ENCODE results near the gene PARP8. TPM values are rescaled to one million over a fixed set of nuclear protein-coding genes. Genes with fewer than 3 reads are reported as not detected.

PARP8 gene
- total and polyA plus RNA-seq, 9 of the 15 experiments (the other 6 are each of a cell fraction or from before 2014, with no cell fraction given) = 0.03 to 0.31 TPM; not detected in 7

DNA sequence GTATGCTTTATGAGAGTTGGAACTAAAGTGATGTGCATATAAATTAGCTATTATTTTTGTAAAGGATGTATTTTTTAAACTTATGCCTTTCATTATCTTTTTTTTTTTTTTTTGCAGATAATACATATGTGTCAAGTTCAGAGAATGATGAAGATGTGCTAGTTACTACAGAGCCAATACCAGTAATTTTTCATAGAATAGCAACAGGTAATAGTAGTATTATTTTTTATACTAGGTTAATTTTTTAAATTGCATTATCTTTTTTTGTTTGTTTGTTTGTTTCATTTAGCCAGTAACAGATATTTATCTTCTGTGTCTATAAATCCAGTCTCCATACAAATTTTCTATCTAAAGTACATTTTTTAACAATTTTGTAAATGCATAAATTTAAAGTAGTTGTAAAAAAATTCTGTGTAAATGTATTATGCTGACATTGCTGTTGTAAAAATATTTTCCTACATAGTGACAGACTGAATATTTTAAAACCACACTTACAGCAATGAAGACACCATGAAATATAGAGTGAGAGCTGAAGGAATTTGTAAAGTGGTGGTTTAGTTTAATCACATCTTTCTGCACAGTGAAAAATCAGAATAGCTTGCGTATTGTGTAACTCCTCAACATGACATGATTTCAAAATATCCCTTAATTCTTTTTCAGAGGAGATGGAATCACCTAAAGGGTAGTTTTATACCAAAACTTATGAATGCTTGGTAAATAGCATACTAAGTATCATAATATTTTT lies 93.3 kb downstream of the PARP8 start:
- no peak overlapping the region for H3K27ac ChIP-seq (ENCODE audit: extremely low read depth, low read depth, low read length)
- no peaks in the 10 kb centered on the region for H3K79me2 ChIP-seq (ENCODE audit: control insufficient read depth, insufficient read depth, low read length)
- BruUV-seq (replicated peaks) = no TSS peak
- WGBS (ENCODE audit: insufficient coverage, low coverage, missing lambda C conversion rate) = 0% methylated on average over 1 of the region's 1 CpG
- intact Hi-C loops (cut with micrococcal nuclease) (no loop called here), in situ Hi-C loops (cut with MboI) (no loop called here)
- H3K4me2 ChIP-seq (ENCODE audit: insufficient read depth, low read length) = no peak overlapping the region
- no peaks in the 10 kb centered on the region; the same call in 1 of the 2 replicates for H3K9me3 ChIP-seq (replicated peaks; ENCODE audit: control insufficient read depth, insufficient read depth, low read depth, low read length)
- CTCF ChIA-PET (ENCODE audit: low intra/inter-chr PET ratio) = no interaction called here
- TF ChIP-seq CBFA2T2 (conservative IDR thresholded peaks at IDR 0.05) (no peak), ZNF316 (IDR thresholded peaks at IDR 0.05) (0 out of 2 replicates have a peak, but pooled peaks have one; percentile 20)
- FAIRE-seq (no peak), DNase-seq (ENCODE audit: extremely low read depth in 1 of 4, low spot score in 3 of 4) (no peak), ATAC-seq (no peak)
- no peaks in the 10 kb centered on the region for H3K27me3 ChIP-seq (ENCODE audit: control insufficient read depth in 2 of 2, insufficient read depth in 2 of 2, low read length in 2 of 2)
- H2AFZ ChIP-seq (ENCODE audit: low read depth, low read length) = no peak overlapping the region
- no peaks in the 10 kb centered on the region for H3K9me1 ChIP-seq (ENCODE audit: control insufficient read depth, insufficient read depth, low read length)
- POLR2A ChIA-PET = no interaction called here
- no peak overlapping the region for H3K4me3 ChIP-seq
- no peaks in the 10 kb centered on the region for H4K20me1 ChIP-seq (replicated peaks; ENCODE audit: control insufficient read depth, insufficient read depth, low read length)
- no peak overlapping the region for H3K9ac ChIP-seq (ENCODE audit: insufficient read depth in 1 of 2, low read depth in 2 of 2, low read length in 2 of 2)
- no peaks in the 10 kb centered on the region for H3K36me3 ChIP-seq (ENCODE audit: control insufficient read depth, insufficient read depth, low read length)
- H3K4me1 ChIP-seq (replicated peaks in 1 of 2; ENCODE audit: control insufficient read depth in 2 of 2, insufficient read depth in 2 of 2, low read length in 2 of 2) = no peaks in the 10 kb centered on the region

- in situ Hi-C loops (cut with MboI) = no loop called here
- FAIRE-seq = no peak
- H3K27me3 ChIP-seq (ENCODE audit: control insufficient read depth in 2 of 2, insufficient read depth in 2 of 2, low read length in 2 of 2) = no peaks in the 10 kb centered on the region
- H2AFZ ChIP-seq (ENCODE audit: low read depth, low read length) = no peak overlapping the region
- no peak overlapping the region for H3K9ac ChIP-seq (ENCODE audit: insufficient read depth in 1 of 2, low read depth in 2 of 2, low read length in 2 of 2)
- no peaks in the 10 kb centered on the region for H3K79me2 ChIP-seq (ENCODE audit: control insufficient read depth, insufficient read depth, low read length)
- H3K9me3 ChIP-seq (replicated peaks; ENCODE audit: control insufficient read depth, insufficient read depth, low read depth, low read length) = peaks cover 5% of the 10 kb centered on the region; the same call in 1 of the 2 replicates
- intact Hi-C loops (cut with micrococcal nuclease) = no loop called here
- no peak for TF ChIP-seq MEF2A (IDR thresholded peaks at IDR 0.05; ENCODE audit: control insufficient read depth, low read depth, low read length)
- TF ChIP-seq, protein P1, sequence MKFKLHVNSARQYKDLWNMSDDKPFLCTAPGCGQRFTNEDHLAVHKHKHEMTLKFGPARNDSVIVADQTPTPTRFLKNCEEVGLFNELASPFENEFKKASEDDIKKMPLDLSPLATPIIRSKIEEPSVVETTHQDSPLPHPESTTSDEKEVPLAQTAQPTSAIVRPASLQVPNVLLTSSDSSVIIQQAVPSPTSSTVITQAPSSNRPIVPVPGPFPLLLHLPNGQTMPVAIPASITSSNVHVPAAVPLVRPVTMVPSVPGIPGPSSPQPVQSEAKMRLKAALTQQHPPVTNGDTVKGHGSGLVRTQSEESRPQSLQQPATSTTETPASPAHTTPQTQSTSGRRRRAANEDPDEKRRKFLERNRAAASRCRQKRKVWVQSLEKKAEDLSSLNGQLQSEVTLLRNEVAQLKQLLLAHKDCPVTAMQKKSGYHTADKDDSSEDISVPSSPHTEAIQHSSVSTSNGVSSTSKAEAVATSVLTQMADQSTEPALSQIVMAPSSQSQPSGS (CRISPR knock-in tag; IDR thresholded peaks at IDR 0.05) = no peak
- TF ChIP-seq ZKSCAN3 (CRISPR knock-in tag; IDR thresholded peaks at IDR 0.05) = no peak
- TF ChIP-seq NUFIP1 (IDR thresholded peaks at IDR 0.05; ENCODE audit: partially characterized antibody) = no peak
- no peak for TF ChIP-seq ADNP (tag; IDR thresholded peaks at IDR 0.05)
- no peak for TF ChIP-seq TEAD1 (CRISPR knock-in tag; IDR thresholded peaks at IDR 0.05)
- no peak for TF ChIP-seq NCOA4 (IDR thresholded peaks at IDR 0.05; ENCODE audit: partially characterized antibody)
- no peak for TF ChIP-seq NR1H2 (CRISPR knock-in tag; IDR thresholded peaks at IDR 0.05)
- no peak for TF ChIP-seq XRCC4 (IDR thresholded peaks at IDR 0.05; ENCODE audit: extremely low read depth, insufficient read depth, insufficient read length)
- no peak for TF ChIP-seq COPS2 (conservative IDR thresholded peaks at IDR 0.05)
- no peak for TF ChIP-seq NFYB (IDR thresholded peaks at IDR 0.05; ENCODE audit: extremely low read depth, insufficient read length)
- DNase-seq (ENCODE audit: extremely low read depth in 1 of 4, low spot score in 3 of 4) = no peak
- no peak for ATAC-seq
- BruUV-seq (replicated peaks) = no TSS peak
- no peaks in the 10 kb centered on the region for H3K4me1 ChIP-seq (replicated peaks in 1 of 2; ENCODE audit: control insufficient read depth in 2 of 2, insufficient read depth in 2 of 2, low read length in 2 of 2)
- no peak overlapping the region for H3K4me2 ChIP-seq (ENCODE audit: insufficient read depth, low read length)
- CTCF ChIA-PET (ENCODE audit: low intra/inter-chr PET ratio) = no interaction called here
- H3K4me3 ChIP-seq = no peak overlapping the region
- no peak overlapping the region for H3K27ac ChIP-seq (ENCODE audit: extremely low read depth, low read depth, low read length)
- no peaks in the 10 kb centered on the region for H3K9me1 ChIP-seq (ENCODE audit: control insufficient read depth, insufficient read depth, low read length)
- no peaks in the 10 kb centered on the region for H3K36me3 ChIP-seq (ENCODE audit: control insufficient read depth, insufficient read depth, low read length)
- no peaks in the 10 kb centered on the region for H4K20me1 ChIP-seq (replicated peaks; ENCODE audit: control insufficient read depth, insufficient read depth, low read length)
- POLR2A ChIA-PET = no interaction called here
These were observed 96.9 kb downstream of the PARP8 start for GRCh38 chr5:50763351-50763750.
